K562 (cell line): ENCODE measurements around the gene TPI1. TPM values are rescaled to one million over a fixed set of nuclear protein-coding genes. Genes with fewer than 3 reads are reported as not detected.

Source experiments
- BACH1 ChIP-seq: fragments of 200-800 bp; sonication (Bioruptor generic); IDR thresholded peaks from 2 replicates; pipeline ENCODE4 v1.6.1; 2016; ENCODE audit warnings: missing genetic modification characterization, missing compliant biosample characterization
- C11orf30 ChIP-seq: fragments of 450-650 bp; IDR thresholded peaks from 2 replicates; pipeline ENCODE4 v1.6.1; 2016; ENCODE audit warnings: low read depth, mild to moderate bottlenecking
- COPS2 ChIP-seq: fragments of 450-650 bp; conservative IDR thresholded peaks from 2 replicates; pipeline ENCODE4 v1.6.1; 2016; ENCODE audit warnings: mild to moderate bottlenecking, moderate library complexity
- CREB1 ChIP-seq, 2 experiments: sonication (generic) in 1 of 2; formaldehyde crosslinking in 1 of 2; IDR thresholded peaks; 2 replicates each; pipeline versions ENCODE4 v1.6.1 to v1.8.0; 2012 to 2022; ENCODE audit warnings: inconsistent platforms in 1 of 2, mild to moderate bottlenecking in 1 of 2, missing genetic modification reagents in 1 of 2, moderate library complexity in 1 of 2
- DIDO1 ChIP-seq: fragments of 450-650 bp; IDR thresholded peaks from 2 replicates; pipeline ENCODE4 v1.6.1; 2016; ENCODE audit warnings: low read depth, missing biosample characterization, missing genetic modification characterization
- E2F4 ChIP-seq: sonication (generic); formaldehyde crosslinking; IDR thresholded peaks from 2 replicates; pipeline ENCODE4 v1.8.0; 2022; ENCODE audit warnings: mild to moderate bottlenecking, low read depth, missing genetic modification reagents
- FOXK2 ChIP-seq, 2 experiments: fragments of 450-650 bp; IDR thresholded peaks in 1 of 2; conservative IDR thresholded peaks in 1 of 2; 2 replicates each; pipeline ENCODE4 v1.6.1; 2016; ENCODE audit warnings: low read depth in 2 of 2, mild to moderate bottlenecking in 1 of 2
- GABPA ChIP-seq: fragments of 200-800 bp; sonication (Bioruptor generic); conservative IDR thresholded peaks from 2 replicates; pipeline ENCODE4 v1.6.1; 2016; ENCODE audit warnings: low read depth, missing genetic modification characterization, missing compliant biosample characterization
- GATAD2A ChIP-seq: fragments of 450-650 bp; IDR thresholded peaks from 2 replicates; pipeline ENCODE4 v1.6.1; 2017
- HMGN3 ChIP-seq: IDR thresholded peaks from 2 replicates; pipeline ENCODE4 v1.6.1; 2011; ENCODE audit warnings: borderline replicate concordance, low read depth, mild to moderate bottlenecking, mixed read lengths, low read length; ENCODE audit not compliant: insufficient read length; ENCODE audit errors: extremely low read depth
- HSF4 ChIP-seq: fragments of 250-450 bp; sonication (Bioruptor Pico); IDR thresholded peaks from 2 replicates; pipeline ENCODE4 v2.1.2; 2022; ENCODE audit warnings: mild to moderate bottlenecking, moderate library complexity, borderline replicate concordance
- KAT7 ChIP-seq: sonication (generic); formaldehyde crosslinking; IDR thresholded peaks from 2 replicates; pipeline ENCODE4 v1.8.0; 2022; ENCODE audit warnings: missing genetic modification reagents, mild to moderate bottlenecking, borderline replicate concordance
- KLF6 ChIP-seq: fragments of 250-450 bp; sonication (Bioruptor Pico); IDR thresholded peaks from 2 replicates; pipeline ENCODE4 v1.4.0; 2020; ENCODE audit warnings: mild to moderate bottlenecking, moderate library complexity, borderline replicate concordance
- PTRF ChIP-seq: fragments of 450-650 bp; IDR thresholded peaks from 2 replicates; pipeline ENCODE4 v1.6.1; 2016; ENCODE audit warnings: mild to moderate bottlenecking, missing genetic modification characterization, missing compliant biosample characterization
- RAD51 ChIP-seq: fragments of 450-650 bp; IDR thresholded peaks from 2 replicates; pipeline ENCODE4 v1.7.1; 2016; ENCODE audit warnings: low read depth, mild to moderate bottlenecking, borderline replicate concordance
- RBM25 ChIP-seq: fragments of 200-400 bp; formaldehyde crosslinking; IDR thresholded peaks from 2 replicates; pipeline ENCODE4 v1.6.1; 2018; ENCODE audit warnings: low read length, low read depth, moderate library complexity; ENCODE audit not compliant: severe bottlenecking
- SAP30 ChIP-seq: fragments of 200-600 bp; sonication (generic); IDR thresholded peaks from 2 replicates; pipeline ENCODE4 v1.6.1; 2012; ENCODE audit warnings: borderline replicate concordance, low read depth, mild to moderate bottlenecking, moderate library complexity, low read length, control low read depth, inconsistent platforms; ENCODE audit not compliant: insufficient read depth, poor library complexity, severe bottlenecking
- TCFL5 ChIP-seq: fragments of 250-450 bp; sonication (Bioruptor Pico); conservative IDR thresholded peaks from 2 replicates; pipeline ENCODE4 v1.6.1; 2021; ENCODE audit warnings: mild to moderate bottlenecking, moderate library complexity, matching md5 sums
- TFAP4 ChIP-seq: sonication (generic); formaldehyde crosslinking; IDR thresholded peaks from 2 replicates; pipeline ENCODE4 v1.8.0; 2022; ENCODE audit warnings: missing genetic modification reagents, mild to moderate bottlenecking, moderate library complexity, borderline replicate concordance
- ZNF165 ChIP-seq: fragments of 250-450 bp; sonication (Bioruptor Pico); IDR thresholded peaks from 2 replicates; pipeline ENCODE4 v1.4.0; 2020; ENCODE audit warnings: borderline replicate concordance
- ZNF197 ChIP-seq: fragments of 200-800 bp; sonication (Bioruptor generic); IDR thresholded peaks from 2 replicates; pipeline ENCODE4 v1.6.1; 2016; ENCODE audit warnings: low read depth, missing genetic modification characterization, missing compliant biosample characterization
- ZNF354B ChIP-seq: fragments of 250-450 bp; sonication (Bioruptor Pico); IDR thresholded peaks from 2 replicates; pipeline ENCODE4 v1.4.0; 2020
- ZNF584 ChIP-seq: fragments of 200-800 bp; sonication (Bioruptor generic); IDR thresholded peaks from 2 replicates; pipeline ENCODE4 v1.6.1; 2016; ENCODE audit warnings: low read depth, mild to moderate bottlenecking, missing genetic modification characterization, missing compliant biosample characterization
- ZNF740 ChIP-seq, 3 experiments: fragments of 200-800 bp in 1 of 3; sonication (Bioruptor generic) in 1 of 3; sonication (generic) in 1 of 3; formaldehyde crosslinking in 1 of 3; IDR thresholded peaks; 2 replicates each; pipeline versions ENCODE4 v1.6.1 to v1.8.0; 2016 to 2022; ENCODE audit warnings: mild to moderate bottlenecking in 2 of 3, missing compliant biosample characterization in 2 of 3, missing genetic modification characterization in 2 of 3, missing genetic modification reagents in 1 of 3
- polyA plus RNA-seq, 8 experiments: library from polyadenylated mRNA; depleted of rRNA in 4 of 8; stranded (reverse) in 5 of 8; unstranded in 3 of 8; fragments of >200 nt; fragmentation: Nextera tagmentation in 2 of 8; fragmentation: Illumina TruSeq in 1 of 8; extraction: Ambion mirVana in 2 of 8; extraction: Trizol in 1 of 8; gene quantifications; 2 replicates each; pipeline versions ENCODE4 v1.2.1 to v1.2.3, GENCODE V29; 2011 to 2014; ENCODE audit warnings: inconsistent platforms in 1 of 8, missing spikeins in 1 of 8
- total RNA-seq, 7 experiments: library from RNA; depleted of rRNA in 6 of 7; stranded (reverse); fragments of >200 nt in 6 of 7; fragmentation: Illumina TruSeq in 2 of 7; extraction: Trizol in 2 of 7; gene quantifications; 2 replicates each; pipeline versions ENCODE4 v1.2.1 to v1.2.3, GENCODE V29; 2011 to 2021; ENCODE audit warnings: low replicate concordance in 1 of 7

Gene TPI1
- total and polyA plus RNA-seq, 9 of the 15 experiments (the other 6 are each of a cell fraction or from before 2014, with no cell fraction given) = 662 to 4,971 (median 892) TPM

GRCh38 chr12:6851921-6852650 is 15.2 kb upstream of the TPI1 start, which contains the start of gene USP5 (continued):
- TF ChIP-seq CREB1 (IDR thresholded peaks at IDR 0.05) (peak; percentile 77), CREB1 (CRISPR knock-in tag; IDR thresholded peaks at IDR 0.05) (peak; percentile 89), ZNF197 (CRISPR knock-in tag) (peak; percentile 99), ZNF165 (CRISPR knock-in tag) (peak; percentile 91), HMGN3 (peak; percentile 2), E2F4 (0 out of 2 replicates have a peak, but pooled peaks have one; percentile 51), TCFL5 (CRISPR knock-in tag) (peak; percentile 68; the same call in 1 of the 2 replicates), TFAP4 (CRISPR knock-in tag) (no peak; the same call in 1 of the 2 replicates), BACH1 (tag) (peak; percentile 95), ZNF584 (peak; percentile 99), COPS2 (no peak), KLF6 (peak; percentile 88; the same call in 1 of the 2 replicates), SAP30 (peak; percentile 86), GABPA (peak; percentile 92), PTRF (tag) (peak; percentile 62; the same call in 1 of the 2 replicates), KAT7 (no peak), FOXK2 (conservative IDR thresholded peaks at IDR 0.05 in 1 of 2, IDR thresholded peaks at IDR 0.05 in 1 of 2; ENCODE audit: low read depth in 2 of 2) (no peak), GATAD2A (no peak), HSF4 (CRISPR knock-in tag) (peak; percentile 69; the same call in 1 of the 2 replicates), C11orf30 (peak; percentile 70), ZNF740 (CRISPR knock-in tag; IDR thresholded peaks at IDR 0.05) (no peak), ZNF740 (tag; IDR thresholded peaks at IDR 0.05) (0 out of 4 replicates have a peak, but pooled peaks of 1 of the 2 experiments have one; percentile 48), RBM25 (peak; percentile 82), RAD51 (no peak), DIDO1 (tag) (peak; percentile 82), ZNF354B (CRISPR knock-in tag) (peak; percentile 80; the same call in 1 of the 2 replicates)
